Measurements from ENCODE around the gene C12orf56. TPM values are rescaled to one million over a fixed set of nuclear protein-coding genes. Genes with fewer than 3 reads are reported as not detected.

C12orf56 gene
- polyA plus RNA-seq, 1 donor (not counting 4 experiments of a cell fraction or from before 2014, with no cell fraction given), result 0.14 TPM

DNA sequence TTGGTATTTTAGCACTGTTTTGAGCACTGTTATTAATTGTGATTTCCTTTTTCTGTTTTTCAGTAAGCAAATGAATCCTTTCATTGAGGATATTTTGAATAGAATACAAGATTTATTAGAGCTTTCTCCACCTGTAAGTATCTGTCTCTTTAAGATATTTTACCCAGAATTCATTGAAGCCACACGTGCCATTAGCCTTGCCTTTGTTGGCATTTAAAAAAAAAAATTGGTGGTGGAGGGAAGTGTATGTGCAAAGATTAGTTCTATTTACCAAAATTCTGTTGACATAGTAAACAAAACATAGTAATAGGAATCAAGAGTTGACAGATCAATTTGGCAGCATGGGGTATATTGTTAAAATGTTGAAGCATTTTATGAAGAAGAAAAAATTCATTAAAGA, 37.4 kb upstream of the C12orf56 start:
- dilution Hi-C loops (cut with MboI; ENCODE audit: extremely low pct_ligation_motif_present, low sequenced_read_pairs), result no loop called here
- TF ChIP-seq EZH2 (IDR thresholded peaks at IDR 0.05; ENCODE audit: low read length), result no peak
- TF ChIP-seq, protein P1, sequence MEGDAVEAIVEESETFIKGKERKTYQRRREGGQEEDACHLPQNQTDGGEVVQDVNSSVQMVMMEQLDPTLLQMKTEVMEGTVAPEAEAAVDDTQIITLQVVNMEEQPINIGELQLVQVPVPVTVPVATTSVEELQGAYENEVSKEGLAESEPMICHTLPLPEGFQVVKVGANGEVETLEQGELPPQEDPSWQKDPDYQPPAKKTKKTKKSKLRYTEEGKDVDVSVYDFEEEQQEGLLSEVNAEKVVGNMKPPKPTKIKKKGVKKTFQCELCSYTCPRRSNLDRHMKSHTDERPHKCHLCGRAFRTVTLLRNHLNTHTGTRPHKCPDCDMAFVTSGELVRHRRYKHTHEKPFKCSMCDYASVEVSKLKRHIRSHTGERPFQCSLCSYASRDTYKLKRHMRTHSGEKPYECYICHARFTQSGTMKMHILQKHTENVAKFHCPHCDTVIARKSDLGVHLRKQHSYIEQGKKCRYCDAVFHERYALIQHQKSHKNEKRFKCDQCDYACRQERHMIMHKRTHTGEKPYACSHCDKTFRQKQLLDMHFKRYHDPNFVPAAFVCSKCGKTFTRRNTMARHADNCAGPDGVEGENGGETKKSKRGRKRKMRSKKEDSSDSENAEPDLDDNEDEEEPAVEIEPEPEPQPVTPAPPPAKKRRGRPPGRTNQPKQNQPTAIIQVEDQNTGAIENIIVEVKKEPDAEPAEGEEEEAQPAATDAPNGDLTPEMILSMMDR (optimal IDR thresholded peaks at IDR 0.05 in 1 of 3, IDR thresholded peaks at IDR 0.05 in 1 of 3, conservative IDR thresholded peaks at IDR 0.05 in 1 of 3; ENCODE audit: extremely low read depth in 1 of 3, insufficient read depth in 2 of 3, low read length in 3 of 3), result no peak
- no peaks in the 10 kb centered on the region for H3K9me1 ChIP-seq (ENCODE audit: control insufficient read depth, extremely low read depth, insufficient read depth, low read length)
- no peak overlapping the region for H2AFZ ChIP-seq (ENCODE audit: control insufficient read depth, low read length)
- no peak overlapping the region for H3K9ac ChIP-seq (ENCODE audit: control insufficient read depth, extremely low read depth, insufficient read depth, low read length)
- H3K36me3 ChIP-seq (ENCODE audit: control insufficient read depth in 2 of 2, extremely low read depth in 1 of 2, insufficient read depth in 2 of 2, low read length in 2 of 2), result peaks cover 18 to 48% of the 10 kb centered on the region in 2 experiments
- H3K79me2 ChIP-seq (ENCODE audit: control insufficient read depth, insufficient read depth, low read length), result no peaks in the 10 kb centered on the region
- H4K20me1 ChIP-seq (ENCODE audit: control insufficient read depth, extremely low read depth, insufficient read depth, low read length), result no peaks in the 10 kb centered on the region
- no peaks in the 10 kb centered on the region for H3K4me1 ChIP-seq (ENCODE audit: control insufficient read depth, extremely low read depth, insufficient read depth, low read length)
- DNase-seq (ENCODE audit: low read depth, low spot score) (no peak), FAIRE-seq (no peak)
- no peak overlapping the region for H3K4me3 ChIP-seq (ENCODE audit: control insufficient read depth in 2 of 3, extremely low read depth in 1 of 3, insufficient read depth in 2 of 3, low read depth in 1 of 3, low read length in 3 of 3)
- H3K9me3 ChIP-seq (ENCODE audit: control insufficient read depth, low read depth, low read length), result no peaks in the 10 kb centered on the region
- H3K27ac ChIP-seq (ENCODE audit: control insufficient read depth, insufficient read depth, low read length), result no peak overlapping the region
- no peaks in the 10 kb centered on the region for H3K27me3 ChIP-seq (ENCODE audit: control insufficient read depth, extremely low read depth, insufficient read depth, low read length)
- no peak overlapping the region for H3K4me2 ChIP-seq (ENCODE audit: control insufficient read depth, extremely low read depth, insufficient read depth, low read depth, low read length)

DNA sequence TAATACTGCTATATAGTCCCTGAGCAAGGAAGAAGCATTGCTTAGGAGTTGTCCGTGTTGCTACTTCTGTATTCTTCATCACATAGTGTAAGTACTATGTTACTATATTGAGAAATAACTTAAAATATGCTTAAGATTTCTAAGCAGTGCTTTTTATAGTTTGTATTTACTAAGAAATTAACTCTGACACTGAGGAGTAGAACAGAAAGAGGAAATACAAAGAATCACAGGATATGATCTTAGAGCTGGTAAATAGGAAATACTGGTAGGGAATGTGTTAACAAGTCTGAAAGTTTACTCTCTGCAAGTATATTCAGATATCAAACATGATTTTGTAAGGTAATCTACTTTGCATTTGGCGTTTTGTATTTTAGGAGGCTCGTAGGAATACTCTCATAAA, 29.1 kb upstream of the C12orf56 start:
- Histone ChIP-seq H3K4me2 (ENCODE audit: control insufficient read depth, extremely low read depth, insufficient read depth, low read depth, low read length) (no peak overlapping the region), H3K36me3 (ENCODE audit: control insufficient read depth in 2 of 2, extremely low read depth in 1 of 2, insufficient read depth in 2 of 2, low read length in 2 of 2) (peaks cover 14 to 23% of the 10 kb centered on the region in 2 experiments), H3K4me3 (ENCODE audit: control insufficient read depth in 2 of 3, extremely low read depth in 1 of 3, insufficient read depth in 2 of 3, low read depth in 1 of 3, low read length in 3 of 3) (no peak overlapping the region), H3K9me3 (ENCODE audit: control insufficient read depth, low read depth, low read length) (no peaks in the 10 kb centered on the region), H3K79me2 (ENCODE audit: control insufficient read depth, insufficient read depth, low read length) (no peaks in the 10 kb centered on the region), H3K27me3 (ENCODE audit: control insufficient read depth, extremely low read depth, insufficient read depth, low read length) (no peaks in the 10 kb centered on the region), H4K20me1 (ENCODE audit: control insufficient read depth, extremely low read depth, insufficient read depth, low read length) (no peaks in the 10 kb centered on the region), H2AFZ (ENCODE audit: control insufficient read depth, low read length) (no peak overlapping the region), H3K4me1 (ENCODE audit: control insufficient read depth, extremely low read depth, insufficient read depth, low read length) (no peaks in the 10 kb centered on the region), H3K9me1 (ENCODE audit: control insufficient read depth, extremely low read depth, insufficient read depth, low read length) (no peaks in the 10 kb centered on the region), H3K27ac (ENCODE audit: control insufficient read depth, insufficient read depth, low read length) (no peak overlapping the region), H3K9ac (ENCODE audit: control insufficient read depth, extremely low read depth, insufficient read depth, low read length) (no peak overlapping the region)
- TF ChIP-seq, protein P1 (optimal IDR thresholded peaks at IDR 0.05 in 1 of 3, IDR thresholded peaks at IDR 0.05 in 1 of 3, conservative IDR thresholded peaks at IDR 0.05 in 1 of 3; ENCODE audit: extremely low read depth in 1 of 3, insufficient read depth in 2 of 3, low read length in 3 of 3), result no peak
- TF ChIP-seq EZH2 (IDR thresholded peaks at IDR 0.05; ENCODE audit: low read length), result no peak
- FAIRE-seq (no peak), DNase-seq (ENCODE audit: low read depth, low spot score) (no peak)
- dilution Hi-C loops (cut with MboI; ENCODE audit: extremely low pct_ligation_motif_present, low sequenced_read_pairs), result no loop called here

Data from keratinocyte (primary cell).